Colonic mucosa (tissue), 4 donors: ENCODE data around the gene COMT. TPM values are rescaled to one million over a fixed set of nuclear protein-coding genes. Genes with fewer than 3 reads are reported as not detected.
A peak's percentile ranks its signal among the peaks of the same experiment; 100 is the strongest.

Source experiments
- DNase-seq: peaks from one replicate; pipeline ENCODE4 v3.0.0-alpha.2; 2020
- H3K27ac ChIP-seq: fragments of 200-600 bp; one replicate; pipeline ENCODE4 v1.8.0; 2021
- H3K27me3 ChIP-seq: fragments of 200-600 bp; one replicate; pipeline ENCODE4 v1.8.0; 2021
- H3K36me3 ChIP-seq: fragments of 200-600 bp; one replicate; pipeline ENCODE4 v1.8.0; 2021
- H3K4me1 ChIP-seq: fragments of 200-600 bp; one replicate; pipeline ENCODE4 v1.8.0; 2021; ENCODE audit warnings: mild to moderate bottlenecking
- H3K4me3 ChIP-seq: fragments of 200-600 bp; one replicate; pipeline ENCODE4 v1.8.0; 2021
- H3K9ac ChIP-seq, 2 donors: one replicate each; pipeline ENCODE4 v1.7.0; 2013; ENCODE audit warnings: control low read depth in 2 of 2, low read depth in 2 of 2, low read length in 2 of 2
- H3K9me3 ChIP-seq: fragments of 200-600 bp; one replicate; pipeline ENCODE4 v1.8.0; 2021
- CTCF ChIP-seq: fragments of 200-600 bp; IDR thresholded peaks from one replicate; pipeline ENCODE4 v1.8.0; 2022; ENCODE audit warnings: antibody characterized with exemption, mild to moderate bottlenecking
- intact Hi-C: fragments of 100-400 bp; cut with DNase I; formaldehyde crosslinking; loops from one replicate; pipeline ENCODE4 v1.14.1; 2022
- total RNA-seq, 2 donors: library from RNA; stranded (reverse); fragmentation: NEBNext Ultra II Directional in 1 of 2; extraction: Animal tissue kit (Norgen Biotek cat#: 25700) in 1 of 2; gene quantifications; one replicate each; pipeline ENCODE4 v1.2.1, GENCODE V29; 2021
- donor health status: healthy.
- donor health status: DM: no; HTN: no; CAD: no.
- donor health status: DM: no; HTN: no; CAD: no.

COMT gene
- total RNA-seq, 2 donors from 2014 or later, result 70.0 to 125 TPM

- peaks cover 9% of the 10 kb centered on the region for H3K4me1 ChIP-seq
- intact Hi-C loops, result no loop called here
Observed at GRCh38 chr22:19984851-19985811, 43.6 kb downstream of the COMT start.

GRCh38 chr22:19986011-19986409, 44.4 kb downstream of the COMT start:
- Histone ChIP-seq H3K36me3 (no peaks in the 10 kb centered on the region), H3K4me3 (peak overlapping the region; percentile 83), H3K27me3 (no peaks in the 10 kb centered on the region), H3K27ac (no peak overlapping the region), H3K9me3 (no peaks in the 10 kb centered on the region), H3K9ac (peak overlapping the region; percentile 70 to 75), H3K4me1 (peaks cover 9% of the 10 kb centered on the region)
- DNase-seq, result no peak
- TF ChIP-seq CTCF, result no peak
- intact Hi-C loops, result no loop called here

More at GRCh38 chr22:19984851-19985811, 43.6 kb downstream of the COMT start:
- no peak overlapping the region for H3K27ac ChIP-seq
- no peaks in the 10 kb centered on the region for H3K9me3 ChIP-seq
- no peaks in the 10 kb centered on the region for H3K27me3 ChIP-seq
- no peak overlapping the region for H3K4me3 ChIP-seq
- H3K9ac ChIP-seq, result no peak overlapping the region
- no peaks in the 10 kb centered on the region for H3K36me3 ChIP-seq
- DNase-seq, result no peak
- no peak for TF ChIP-seq CTCF

GRCh38 chr22:19986410-19987341, 45.1 kb downstream of the COMT start:
- intact Hi-C loops, result no loop called here
- peak overlapping the region; percentile 47 for H3K27ac ChIP-seq
- H3K4me1 ChIP-seq, result peaks cover 9% of the 10 kb centered on the region

GRCh38 chr22:19987394-19988306, 46.1 kb downstream of the COMT start:
- Histone ChIP-seq H3K36me3 (no peaks in the 10 kb centered on the region), H3K27ac (no peak overlapping the region), H3K4me3 (no peak overlapping the region), H3K9me3 (no peaks in the 10 kb centered on the region), H3K9ac (peak overlapping the region in 1 of 2 donors; percentile 14), H3K4me1 (peaks cover 9% of the 10 kb centered on the region), H3K27me3 (no peaks in the 10 kb centered on the region)
- DNase-seq, result peak; percentile 36
- TF ChIP-seq CTCF, result no peak
- intact Hi-C loops, result no loop called here

More at GRCh38 chr22:19986410-19987341, 45.1 kb downstream of the COMT start:
- H3K9ac ChIP-seq, result peak overlapping the region; percentile 70 to 75
- TF ChIP-seq CTCF, result no peak
- H3K9me3 ChIP-seq, result no peaks in the 10 kb centered on the region
- peak; percentile 79 for DNase-seq
- H3K27me3 ChIP-seq, result no peaks in the 10 kb centered on the region
- H3K36me3 ChIP-seq, result no peaks in the 10 kb centered on the region
- H3K4me3 ChIP-seq, result peak overlapping the region; percentile 83
